A549 treated with dexamethasone at 1 μM for 4 hours (cell line): ENCODE measurements around the gene PCDH20. TPM values are rescaled to one million over a fixed set of nuclear protein-coding genes. Genes with fewer than 3 reads are reported as not detected.

Source experiments
- total RNA-seq: library from RNA; stranded (reverse); fragments of 200-300 nt; extraction: Qiagen RNA extraction; gene quantifications from 5 replicates; pipeline ENCODE4 v1.2.3, GENCODE V29; 2022

The PCDH20 gene
- not detected in 5 replicates for total RNA-seq

GRCh38 chr13:61415749-61416148 is at the start of gene PCDH20:
PCDH20 (minus strand) TSS chr13:61415849; CDS start chr13:61415158, 691 bp downstream.

